ENCODE data around the gene CDHR3.

GRCh38 chr7:105980645-105981396 lies 17.8 kb downstream of the CDHR3 start:
- TF ChIP-seq CTCF (conservative IDR thresholded peaks at IDR 0.05; ENCODE audit: low read length): no peak
- no peak for TF ChIP-seq EZH2phosphoT487 (IDR thresholded peaks at IDR 0.05; ENCODE audit: borderline replicate concordance)

Measured in Loucy (cell line).